ENCODE measurements around the gene SDR9C7.
"Not testable (repeated sequence)": the region's sequence is repeated elsewhere in the genome, so short reads cannot be mapped to it uniquely, and the experiment has no call there.

SDR9C7 gene

DNA sequence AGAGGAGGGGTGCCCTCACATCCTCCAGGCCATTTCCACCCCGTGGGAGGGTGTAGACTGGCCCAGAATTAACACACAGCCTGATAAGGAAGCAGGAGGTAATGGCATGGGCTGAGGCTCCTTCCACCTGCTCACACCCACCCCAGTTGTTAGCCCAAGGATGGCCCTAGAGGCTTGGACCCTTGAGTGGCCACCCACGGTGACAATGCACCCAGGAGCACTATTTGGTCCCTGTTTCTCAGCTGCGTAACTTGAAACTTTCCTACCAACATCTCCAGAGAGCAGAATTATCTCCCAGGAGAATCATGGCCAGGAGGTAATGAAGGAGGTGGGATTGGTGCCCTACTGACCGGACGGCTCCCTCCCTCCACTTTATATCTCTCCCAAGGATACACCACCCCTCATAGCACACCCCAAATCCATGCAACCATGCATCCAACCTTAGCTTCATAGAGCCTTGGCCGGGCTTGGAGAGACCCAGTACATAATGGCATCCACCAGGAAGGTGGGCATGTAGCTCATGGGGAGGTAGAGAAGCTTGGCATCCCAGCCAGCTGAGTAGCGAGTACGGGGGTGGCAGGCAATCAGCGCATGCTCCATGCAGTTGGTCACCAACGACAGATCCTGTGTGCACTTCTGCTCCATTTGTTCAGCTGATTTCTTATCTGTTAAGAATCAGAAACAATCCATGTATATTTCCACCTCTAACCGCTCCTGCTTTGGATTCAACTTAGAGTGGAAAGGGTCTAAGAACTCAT lies 17.6 kb upstream of the SDR9C7 start:
- Mint-ChIP-seq H3K27ac (no peak overlapping the region), H3K9me3 (peaks cover 15% of the 10 kb centered on the region), H3K36me3 (ENCODE audit: low read depth) (no peaks in the 10 kb centered on the region), H3K27me3 (ENCODE audit: low read depth, poor library complexity) (peaks cover 37% of the 10 kb centered on the region), H3K4me3 (no peak overlapping the region), H3K4me1 (no peaks in the 10 kb centered on the region)
- no peak for TF ChIP-seq CTCF (IDR thresholded peaks at IDR 0.05)
- DNase-seq = no peak

- no peaks in the 10 kb centered on the region for H3K4me1 Mint-ChIP-seq
These were observed 14.7 kb upstream of the SDR9C7 start for GRCh38 chr12:56948881-56949280.

GRCh38 chr12:56948457-56948777 lies 14.2 kb upstream of the SDR9C7 start:
- Mint-ChIP-seq H3K27me3 (ENCODE audit: low read depth, poor library complexity) (peaks cover 30% of the 10 kb centered on the region), H3K27ac (no peak overlapping the region), H3K4me1 (no peaks in the 10 kb centered on the region), H3K36me3 (ENCODE audit: low read depth) (no peaks in the 10 kb centered on the region), H3K4me3 (no peak overlapping the region), H3K9me3 (peaks cover 44% of the 10 kb centered on the region)
- no peak for DNase-seq
- TF ChIP-seq CTCF (IDR thresholded peaks at IDR 0.05) = no peak

More at GRCh38 chr12:56948881-56949280, 14.7 kb upstream of the SDR9C7 start:
- Mint-ChIP-seq H3K4me3 (no peak overlapping the region), H3K9me3 (peaks cover 39% of the 10 kb centered on the region), H3K36me3 (ENCODE audit: low read depth) (no peaks in the 10 kb centered on the region), H3K27me3 (ENCODE audit: low read depth, poor library complexity) (peaks cover 27% of the 10 kb centered on the region), H3K27ac (no peak overlapping the region)
- no peak for TF ChIP-seq CTCF (IDR thresholded peaks at IDR 0.05)
- no peak for DNase-seq

- DNase-seq = no peak
- H3K27me3 Mint-ChIP-seq (ENCODE audit: low read depth, poor library complexity) = peaks cover 31% of the 10 kb centered on the region
- H3K4me1 Mint-ChIP-seq = no peaks in the 10 kb centered on the region
- no peak overlapping the region for H3K27ac Mint-ChIP-seq
- no peak for TF ChIP-seq CTCF (IDR thresholded peaks at IDR 0.05)
- no peaks in the 10 kb centered on the region for H3K36me3 Mint-ChIP-seq (ENCODE audit: low read depth)
- peaks cover 47% of the 10 kb centered on the region for H3K9me3 Mint-ChIP-seq
- no peak overlapping the region for H3K4me3 Mint-ChIP-seq
These were observed 13.6 kb upstream of the SDR9C7 start for GRCh38 chr12:56947633-56948456.

DNA sequence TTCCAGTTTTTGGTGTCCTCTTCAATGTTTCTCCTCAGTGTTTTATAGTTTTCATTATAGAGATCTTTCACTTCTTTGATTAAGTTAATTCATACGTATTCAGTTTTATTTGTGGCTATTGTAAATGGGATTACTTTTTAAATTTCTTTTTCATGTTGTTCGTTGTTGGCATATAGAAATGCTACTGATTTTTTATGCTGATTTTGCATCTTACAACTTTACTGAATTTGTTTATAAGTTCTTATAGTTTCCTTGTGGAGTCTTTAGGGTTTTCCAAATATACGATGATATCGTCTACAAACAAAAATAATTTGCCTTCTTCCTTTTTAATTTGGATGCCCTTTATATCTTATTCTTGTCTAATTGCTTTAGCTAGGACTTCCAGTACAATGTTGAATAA lies 9.7 kb upstream of the SDR9C7 start:
- H3K4me1 Mint-ChIP-seq = no peaks in the 10 kb centered on the region
- no peaks in the 10 kb centered on the region for H3K36me3 Mint-ChIP-seq (ENCODE audit: low read depth)
- H3K27ac Mint-ChIP-seq = no peak overlapping the region
- peaks cover 51% of the 10 kb centered on the region for H3K9me3 Mint-ChIP-seq
- TF ChIP-seq CTCF (IDR thresholded peaks at IDR 0.05) = no peak
- DNase-seq = no peak
- peaks cover 35% of the 10 kb centered on the region for H3K27me3 Mint-ChIP-seq (ENCODE audit: low read depth, poor library complexity)
- H3K4me3 Mint-ChIP-seq = no peak overlapping the region

DNA sequence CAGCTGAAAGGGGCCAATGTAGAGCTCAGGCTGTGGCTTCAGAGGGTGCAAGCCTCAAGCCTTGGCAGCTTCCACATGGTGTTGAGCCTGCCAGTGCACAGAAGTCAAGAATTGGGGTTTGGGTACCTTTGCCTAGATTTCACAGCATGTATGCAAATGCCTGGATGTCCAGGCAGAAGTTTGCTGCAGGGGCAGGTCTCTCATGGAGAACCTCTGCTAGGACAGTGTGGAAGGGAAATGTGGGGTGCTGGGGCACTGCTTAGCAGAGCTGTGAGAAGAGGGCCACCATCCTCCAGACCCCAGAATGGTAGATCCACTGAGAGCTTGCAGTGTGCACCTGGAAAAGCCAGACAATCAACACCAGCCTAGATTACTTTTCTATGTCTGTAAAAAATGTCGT lies 9.2 kb upstream of the SDR9C7 start:
- Mint-ChIP-seq H3K27me3 (ENCODE audit: low read depth, poor library complexity) (peaks cover 31% of the 10 kb centered on the region), H3K9me3 (peaks cover 51% of the 10 kb centered on the region)
- not testable (repeated sequence) for DNase-seq; H3K4me1 Mint-ChIP-seq; H3K36me3 Mint-ChIP-seq (ENCODE audit: low read depth); H3K27ac Mint-ChIP-seq; H3K4me3 Mint-ChIP-seq
